Measurements from ENCODE around the gene MITF.

The MITF gene

GRCh38 chr3:69936266-69936665, 197.0 kb downstream of the MITF start:
- H3K27ac Mint-ChIP-seq = no peak overlapping the region
- no peaks in the 10 kb centered on the region for H3K4me1 Mint-ChIP-seq
- DNase-seq (no peak), ATAC-seq (no peak)
- no peaks in the 10 kb centered on the region for H3K27me3 Mint-ChIP-seq
- H3K4me3 Mint-ChIP-seq = no peak overlapping the region
- no peaks in the 10 kb centered on the region for H3K9me3 Mint-ChIP-seq

- no peak for DNase-seq
- Mint-ChIP-seq H3K4me3 (no peak overlapping the region), H3K27me3 (no peaks in the 10 kb centered on the region), H3K4me1 (no peaks in the 10 kb centered on the region), H3K9me3 (no peaks in the 10 kb centered on the region), H3K27ac (peak overlapping the region in 1 of 2 donors; percentile 25)
- no peak for ATAC-seq
Observed at GRCh38 chr3:69938061-69938460, 198.8 kb downstream of the MITF start.

DNA sequence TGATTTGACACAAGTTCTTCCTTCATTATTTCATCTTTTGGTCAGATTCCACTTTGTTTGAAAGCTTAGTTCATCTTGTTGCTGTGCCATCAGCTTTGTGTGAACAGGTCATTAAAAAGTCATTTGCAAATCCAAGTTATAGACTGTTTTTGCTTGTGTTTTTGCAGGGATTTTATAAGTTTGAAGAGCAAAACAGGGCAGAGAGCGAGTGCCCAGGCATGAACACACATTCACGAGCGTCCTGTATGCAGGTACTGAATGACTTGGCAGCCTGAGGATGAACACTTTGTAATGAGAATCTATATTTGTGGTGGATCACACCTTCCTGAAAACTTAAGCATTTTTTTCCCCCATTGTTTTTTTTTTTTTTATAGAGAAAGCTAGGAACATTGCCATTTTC, 199.7 kb downstream of the MITF start:
- no peaks in the 10 kb centered on the region for H3K4me1 Mint-ChIP-seq
- H3K27ac Mint-ChIP-seq = no peak overlapping the region
- ATAC-seq (no peak), DNase-seq (no peak)
- no peaks in the 10 kb centered on the region for H3K27me3 Mint-ChIP-seq
- H3K4me3 Mint-ChIP-seq = no peak overlapping the region
- H3K9me3 Mint-ChIP-seq = no peaks in the 10 kb centered on the region

DNA sequence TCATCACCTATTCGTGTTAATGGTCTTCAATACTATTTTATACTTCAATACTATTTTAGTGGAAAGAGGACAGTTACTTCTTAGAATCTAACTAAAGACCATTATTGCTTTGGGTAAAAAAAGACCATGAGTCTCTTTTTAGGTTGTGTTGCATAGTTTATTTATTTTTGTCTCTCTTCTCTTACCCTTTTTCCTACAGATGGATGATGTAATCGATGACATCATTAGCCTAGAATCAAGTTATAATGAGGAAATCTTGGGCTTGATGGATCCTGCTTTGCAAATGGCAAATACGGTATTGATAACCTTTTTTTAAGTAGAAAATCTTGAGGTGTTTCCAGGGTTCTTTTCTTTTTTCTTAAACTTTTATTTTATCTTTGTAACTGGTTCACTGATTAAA, 201.8 kb downstream of the MITF start:
- Mint-ChIP-seq H3K4me3 (no peak overlapping the region), H3K27ac (peak overlapping the region in 1 of 2 donors; percentile 19)

GRCh38 chr3:69941439-69942176, 202.3 kb downstream of the MITF start:
- DNase-seq (no peak), ATAC-seq (no peak)
- H3K9me3 Mint-ChIP-seq = no peaks in the 10 kb centered on the region
- H3K27me3 Mint-ChIP-seq = no peaks in the 10 kb centered on the region
- H3K27ac Mint-ChIP-seq = no peak overlapping the region
- no peaks in the 10 kb centered on the region for H3K4me1 Mint-ChIP-seq
- H3K4me3 Mint-ChIP-seq = no peak overlapping the region

More for the DNA sequence above, 201.8 kb downstream of the MITF start:
- Mint-ChIP-seq H3K4me1 (no peaks in the 10 kb centered on the region), H3K27me3 (no peaks in the 10 kb centered on the region), H3K9me3 (no peaks in the 10 kb centered on the region)
- ATAC-seq = no peak
- no peak for DNase-seq

DNA sequence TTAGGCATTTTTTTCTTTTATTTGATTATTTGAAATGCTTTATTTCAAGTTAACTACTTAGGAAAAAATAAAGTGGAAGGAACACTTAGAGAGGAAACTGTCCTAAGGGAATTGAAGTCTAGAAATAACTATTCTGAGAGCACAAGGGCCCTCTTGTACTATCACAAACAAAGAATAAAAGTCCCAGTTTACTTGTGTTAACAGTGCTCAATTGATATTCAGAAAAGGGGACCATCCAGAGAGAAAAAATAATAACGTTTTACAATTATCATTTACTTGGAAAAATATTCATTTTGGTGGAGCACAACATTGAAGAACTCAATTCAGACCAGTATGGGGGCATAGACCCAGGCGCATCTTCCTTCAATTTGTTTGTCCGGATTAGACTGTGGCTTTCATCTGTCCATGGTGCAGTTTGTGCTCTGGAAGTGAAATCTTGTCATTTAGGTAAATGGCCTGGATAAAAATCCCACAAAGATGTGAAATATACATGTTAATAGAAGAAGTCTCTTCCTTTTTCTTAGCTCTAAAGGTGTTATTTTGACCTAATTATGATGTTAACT, 205.7 kb downstream of the MITF start:
- ATAC-seq = no peak
- Mint-ChIP-seq H3K9me3 (no peaks in the 10 kb centered on the region), H3K4me3 (no peak overlapping the region), H3K27me3 (no peaks in the 10 kb centered on the region), H3K4me1 (no peaks in the 10 kb centered on the region), H3K27ac (no peak overlapping the region)
- no peak for DNase-seq

- Mint-ChIP-seq H3K9me3 (no peaks in the 10 kb centered on the region), H3K4me3 (no peak overlapping the region), H3K4me1 (no peaks in the 10 kb centered on the region), H3K27ac (peak overlapping the region in 1 of 2 donors; percentile 48), H3K27me3 (no peaks in the 10 kb centered on the region)
- ATAC-seq = no peak
- DNase-seq = no peak
Observed at GRCh38 chr3:69948246-69948862, 209.1 kb downstream of the MITF start.

DNA sequence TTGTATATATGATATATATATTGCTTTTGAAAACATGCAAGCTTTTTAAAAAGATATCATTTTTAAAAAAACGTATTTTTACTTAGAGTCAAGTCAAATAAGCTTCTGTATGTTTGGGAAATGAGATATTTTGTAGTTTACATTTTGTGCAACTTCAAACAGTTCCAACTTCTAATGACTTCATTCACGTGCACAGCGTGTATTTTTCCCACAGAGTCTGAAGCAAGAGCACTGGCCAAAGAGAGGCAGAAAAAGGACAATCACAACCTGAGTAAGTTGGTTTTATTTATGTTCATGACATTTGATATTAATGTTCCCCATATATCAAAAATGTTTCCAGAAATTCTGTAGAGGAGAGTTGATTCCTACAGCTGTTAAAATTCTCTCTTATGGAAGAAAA, 212.4 kb downstream of the MITF start:
- no peaks in the 10 kb centered on the region for H3K4me1 Mint-ChIP-seq
- ATAC-seq (no peak), DNase-seq (no peak)
- no peaks in the 10 kb centered on the region for H3K9me3 Mint-ChIP-seq
- H3K4me3 Mint-ChIP-seq = no peak overlapping the region
- no peaks in the 10 kb centered on the region for H3K27me3 Mint-ChIP-seq
- no peak overlapping the region for H3K27ac Mint-ChIP-seq

DNA sequence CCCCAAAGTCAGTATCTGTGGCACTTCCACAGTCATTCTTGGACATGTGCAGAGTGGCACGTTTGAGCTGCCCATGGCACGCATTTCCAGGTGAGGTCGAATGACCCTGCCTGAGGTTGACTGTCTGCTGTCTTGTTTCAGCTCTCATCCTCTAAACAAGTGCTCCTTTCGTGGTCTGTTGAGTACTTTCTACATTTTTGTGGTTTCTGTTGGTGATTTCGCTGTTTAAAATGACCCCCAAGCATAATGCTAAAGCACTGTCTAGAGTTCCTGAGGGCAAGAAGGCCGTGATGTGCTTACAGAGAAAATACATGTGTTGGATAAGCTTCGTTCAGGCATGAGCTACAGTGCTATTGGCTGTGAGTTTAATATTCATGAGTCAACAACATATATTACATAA, 220.3 kb downstream of the MITF start:
- Mint-ChIP-seq H3K9me3 (no peaks in the 10 kb centered on the region), H3K4me1 (no peaks in the 10 kb centered on the region), H3K27me3 (no peaks in the 10 kb centered on the region), H3K27ac (no peak overlapping the region), H3K4me3 (no peak overlapping the region)
- DNase-seq = no peak
- ATAC-seq = no peak

GRCh38 chr3:69961706-69962439, 222.6 kb downstream of the MITF start:
- ATAC-seq = no peak
- H3K27ac Mint-ChIP-seq = no peak overlapping the region
- H3K9me3 Mint-ChIP-seq = no peaks in the 10 kb centered on the region
- no peak for DNase-seq
- H3K4me3 Mint-ChIP-seq = no peak overlapping the region
- no peaks in the 10 kb centered on the region for H3K27me3 Mint-ChIP-seq
- no peaks in the 10 kb centered on the region for H3K4me1 Mint-ChIP-seq

GRCh38 chr3:69963643-69964042, 224.4 kb downstream of the MITF start:
- no peak for ATAC-seq
- Mint-ChIP-seq H3K9me3 (no peaks in the 10 kb centered on the region), H3K27ac (no peak overlapping the region), H3K4me3 (no peak overlapping the region), H3K27me3 (no peaks in the 10 kb centered on the region), H3K4me1 (no peaks in the 10 kb centered on the region)
- DNase-seq = no peak

DNA sequence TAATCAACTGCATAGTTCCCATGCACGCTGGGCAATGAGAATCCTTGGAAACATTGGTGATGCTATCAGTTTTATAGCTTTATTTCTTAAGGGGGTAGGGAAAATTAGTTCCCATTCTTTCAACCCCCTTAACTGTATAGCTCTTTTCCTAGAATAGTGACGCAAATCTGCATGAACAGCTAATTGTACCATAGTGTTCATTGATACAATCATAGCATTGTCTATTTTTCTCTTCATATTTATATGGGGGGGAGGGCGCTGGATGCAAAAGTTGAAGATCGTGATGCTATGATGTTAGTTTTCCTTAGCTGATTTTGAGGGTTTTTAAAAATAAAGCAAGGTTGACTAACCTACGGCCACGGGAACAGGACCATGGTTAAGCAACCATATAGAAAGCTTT, 227.9 kb downstream of the MITF start:
- Mint-ChIP-seq H3K27me3 (no peaks in the 10 kb centered on the region), H3K4me1 (no peaks in the 10 kb centered on the region)
- no peak for ATAC-seq

DNA sequence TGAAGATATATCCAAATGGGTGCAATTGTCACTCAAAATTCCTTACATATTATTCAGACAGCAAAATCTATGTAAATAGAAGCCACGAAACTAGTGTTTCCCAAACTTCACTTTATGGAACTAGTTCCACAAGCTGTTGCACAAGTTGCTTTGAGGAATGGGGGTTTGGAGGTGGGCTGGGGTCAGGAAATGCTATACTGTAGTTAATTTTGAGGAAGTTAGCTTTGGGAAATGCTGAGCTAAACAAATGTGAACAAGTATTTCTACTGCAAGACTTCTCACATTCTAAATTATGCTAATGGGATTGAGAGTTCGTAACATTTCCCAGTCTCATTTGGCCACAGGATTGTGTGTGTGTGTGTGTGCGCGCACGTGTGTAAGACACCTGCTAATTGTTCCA, 231.6 kb downstream of the MITF start:
- Mint-ChIP-seq H3K4me1 (no peaks in the 10 kb centered on the region), H3K4me3 (no peak overlapping the region), H3K27ac (no peak overlapping the region), H3K27me3 (no peaks in the 10 kb centered on the region), H3K9me3 (peaks cover 0 to 4% of the 10 kb centered on the region in 2 donors)
- ATAC-seq = no peak
- DNase-seq = no peak

More for the DNA sequence above, 227.9 kb downstream of the MITF start:
- Mint-ChIP-seq H3K27ac (no peak overlapping the region), H3K4me3 (no peak overlapping the region), H3K9me3 (no peaks in the 10 kb centered on the region)
- DNase-seq = no peak

DNA sequence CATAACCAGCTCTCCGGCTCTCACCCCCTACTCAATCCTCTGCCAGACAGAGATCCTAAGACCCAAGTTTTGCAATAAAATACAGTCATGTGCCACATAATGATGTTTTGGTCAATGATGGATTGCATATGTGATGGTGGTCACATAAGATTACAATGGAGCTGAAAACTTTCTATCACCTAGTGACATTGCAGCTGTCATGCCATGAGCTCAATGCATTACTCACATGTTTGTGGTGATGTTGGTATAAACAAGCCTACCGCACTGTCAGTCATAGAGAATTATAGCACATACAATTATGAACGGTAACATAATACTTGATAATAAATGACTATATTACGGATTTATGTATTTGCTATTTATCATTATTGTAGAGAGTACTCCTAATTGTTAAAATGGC, 233.4 kb downstream of the MITF start:
- no peak overlapping the region for H3K4me3 Mint-ChIP-seq
- H3K4me1 Mint-ChIP-seq = no peaks in the 10 kb centered on the region
- H3K27me3 Mint-ChIP-seq = no peaks in the 10 kb centered on the region
- DNase-seq (no peak), ATAC-seq (no peak)
- H3K27ac Mint-ChIP-seq = no peak overlapping the region
- peaks cover 4 to 6% of the 10 kb centered on the region in 2 donors for H3K9me3 Mint-ChIP-seq

DNA sequence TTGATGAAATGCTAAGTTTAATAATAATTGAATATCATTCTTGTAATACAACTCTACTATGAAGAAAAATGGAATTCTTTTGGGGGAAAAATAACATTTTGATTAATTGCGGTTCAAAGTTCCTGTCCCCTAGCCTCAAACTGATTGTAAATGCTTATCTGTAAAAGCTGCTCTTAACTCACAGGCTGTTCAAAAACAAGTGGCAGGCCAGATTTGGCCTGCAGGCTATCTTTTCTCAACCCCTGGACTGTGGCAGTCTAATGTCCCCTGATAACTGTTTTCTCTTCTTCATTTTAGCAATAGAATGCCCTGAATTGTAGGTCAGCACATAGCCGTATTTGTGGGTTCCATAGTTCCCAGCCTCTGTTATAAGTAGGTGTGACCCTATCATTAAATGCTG, 236.8 kb downstream of the MITF start:
- ATAC-seq (no peak), DNase-seq (no peak)
- Mint-ChIP-seq H3K27ac (no peak overlapping the region), H3K27me3 (no peaks in the 10 kb centered on the region), H3K9me3 (peaks cover 12 to 20% of the 10 kb centered on the region in 2 donors), H3K4me1 (no peaks in the 10 kb centered on the region), H3K4me3 (no peak overlapping the region)

Measured in stimulated activated naive CD8-positive, alpha-beta T cell treated with anti-CD3 and anti-CD28 coated beads, Interleukin-15, amount 100 ng/mL, for 72 hours (primary cell).